HFFc6 (cell line): ENCODE results near the gene NDFIP2. TPM values are rescaled to one million over a fixed set of nuclear protein-coding genes. Genes with fewer than 3 reads are reported as not detected.

Source experiments
- DNase-seq: peaks from one replicate; pipeline ENCODE4 v3.0.0-alpha.2; 2018
- H3K27ac Mint-ChIP-seq: 2 replicates; pipeline ENCODE4 v1.8.0; 2020; ENCODE audit warnings: mild to moderate bottlenecking, mixed read lengths
- H3K27me3 Mint-ChIP-seq: 2 replicates; pipeline ENCODE4 v1.8.0; 2021; ENCODE audit warnings: mild to moderate bottlenecking, moderate library complexity, mixed read lengths; ENCODE audit not compliant: insufficient read depth
- H3K36me3 Mint-ChIP-seq: 2 replicates; pipeline ENCODE4 v1.8.0; 2021; ENCODE audit warnings: low read depth, mixed read lengths
- H3K4me1 Mint-ChIP-seq: 2 replicates; pipeline ENCODE4 v1.8.0; 2020; ENCODE audit warnings: low read depth, mixed read lengths
- H3K4me3 Mint-ChIP-seq: 2 replicates; pipeline ENCODE4 v1.8.0; 2020; ENCODE audit warnings: mild to moderate bottlenecking, moderate library complexity, mixed read lengths
- H3K9me3 Mint-ChIP-seq: 2 replicates; pipeline ENCODE4 v1.8.0; 2020; ENCODE audit warnings: mild to moderate bottlenecking, mixed read lengths
- total RNA-seq, 6 experiments: library from RNA; stranded (reverse); fragmentation: NEBNext Ultra II Directional; extraction: Animal tissue kit (Norgen Biotek cat#: 25700); gene quantifications; 2 replicates in 1 of 6; 3 replicates in 5 of 6; pipeline ENCODE4 v1.2.3, GENCODE V29; 2021
- TF ChIP-seq, protein P1 (sequence below): fragments of 200-600 bp; sonication (generic); IDR thresholded peaks from 2 replicates; pipeline ENCODE4 v1.5.0; 2021; ENCODE audit warnings: antibody characterized with exemption, mild to moderate bottlenecking

NDFIP2 gene
- total RNA-seq, 6 experiments from 2014 or later: 97.1 to 132 (median 99.7) TPM

DNA sequence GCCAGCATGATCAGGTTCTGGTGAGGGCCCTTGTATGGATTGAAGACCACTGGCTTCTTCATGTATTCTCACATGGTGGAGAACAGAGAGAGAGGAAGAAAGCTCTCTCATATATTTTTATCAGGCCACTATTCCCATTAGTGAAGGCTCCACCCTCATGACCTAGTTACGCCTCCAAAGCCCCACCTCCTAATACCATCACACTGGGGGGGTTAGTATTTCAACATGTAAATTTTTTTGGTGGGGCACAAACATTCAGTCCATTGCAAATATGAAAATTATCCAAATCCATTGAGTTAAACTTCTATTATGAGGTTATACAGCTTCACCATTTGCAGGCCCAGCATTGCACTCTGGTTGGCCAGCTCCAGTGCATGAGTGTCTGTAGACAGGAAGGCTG, 41.7 kb upstream of the NDFIP2 start:
- no peak overlapping the region for H3K27ac Mint-ChIP-seq
- H3K4me3 Mint-ChIP-seq: no peak overlapping the region
- H3K36me3 Mint-ChIP-seq: no peaks in the 10 kb centered on the region
- H3K4me1 Mint-ChIP-seq: peaks cover 42% of the 10 kb centered on the region
- no peaks in the 10 kb centered on the region; the same call in 1 of the 2 replicates for H3K27me3 Mint-ChIP-seq
- no peaks in the 10 kb centered on the region for H3K9me3 Mint-ChIP-seq
- TF ChIP-seq, protein P1, sequence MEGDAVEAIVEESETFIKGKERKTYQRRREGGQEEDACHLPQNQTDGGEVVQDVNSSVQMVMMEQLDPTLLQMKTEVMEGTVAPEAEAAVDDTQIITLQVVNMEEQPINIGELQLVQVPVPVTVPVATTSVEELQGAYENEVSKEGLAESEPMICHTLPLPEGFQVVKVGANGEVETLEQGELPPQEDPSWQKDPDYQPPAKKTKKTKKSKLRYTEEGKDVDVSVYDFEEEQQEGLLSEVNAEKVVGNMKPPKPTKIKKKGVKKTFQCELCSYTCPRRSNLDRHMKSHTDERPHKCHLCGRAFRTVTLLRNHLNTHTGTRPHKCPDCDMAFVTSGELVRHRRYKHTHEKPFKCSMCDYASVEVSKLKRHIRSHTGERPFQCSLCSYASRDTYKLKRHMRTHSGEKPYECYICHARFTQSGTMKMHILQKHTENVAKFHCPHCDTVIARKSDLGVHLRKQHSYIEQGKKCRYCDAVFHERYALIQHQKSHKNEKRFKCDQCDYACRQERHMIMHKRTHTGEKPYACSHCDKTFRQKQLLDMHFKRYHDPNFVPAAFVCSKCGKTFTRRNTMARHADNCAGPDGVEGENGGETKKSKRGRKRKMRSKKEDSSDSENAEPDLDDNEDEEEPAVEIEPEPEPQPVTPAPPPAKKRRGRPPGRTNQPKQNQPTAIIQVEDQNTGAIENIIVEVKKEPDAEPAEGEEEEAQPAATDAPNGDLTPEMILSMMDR: no peak
- DNase-seq: no peak

DNA sequence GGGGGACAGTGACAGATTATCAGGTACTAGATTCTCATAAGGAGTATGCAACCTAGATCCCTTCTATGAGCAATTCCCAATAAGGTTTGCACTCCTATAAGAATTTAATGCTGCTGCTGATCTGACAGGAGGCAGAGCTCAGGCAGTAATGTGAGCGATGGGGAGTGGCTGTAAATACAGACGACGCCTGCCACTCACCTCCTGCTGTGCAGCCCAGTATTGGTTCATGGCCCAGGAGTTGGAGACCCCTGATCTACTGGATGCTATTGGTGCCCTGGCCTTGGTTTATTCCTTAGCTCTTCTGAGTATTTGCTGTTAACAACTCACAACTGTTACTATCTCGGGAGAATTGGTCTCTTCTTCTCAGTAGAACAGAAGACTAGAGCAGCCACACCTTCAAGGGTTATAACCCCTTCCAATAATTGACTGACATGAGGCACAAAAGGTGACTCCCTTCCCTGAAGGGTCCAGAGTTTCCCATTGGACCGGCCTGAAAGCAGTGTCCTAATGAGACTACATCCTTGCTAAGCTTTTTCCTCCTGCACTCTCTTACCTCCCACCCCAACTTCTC, 39.9 kb upstream of the NDFIP2 start:
- no peak for DNase-seq
- H3K9me3 Mint-ChIP-seq: no peaks in the 10 kb centered on the region
- no peak overlapping the region for H3K4me3 Mint-ChIP-seq
- H3K27ac Mint-ChIP-seq: no peak overlapping the region
- TF ChIP-seq, protein P1: no peak
- H3K36me3 Mint-ChIP-seq: no peaks in the 10 kb centered on the region
- H3K27me3 Mint-ChIP-seq: no peaks in the 10 kb centered on the region; the same call in 1 of the 2 replicates
- H3K4me1 Mint-ChIP-seq: peaks cover 26% of the 10 kb centered on the region

GRCh38 chr13:79442221-79442620, 38.7 kb upstream of the NDFIP2 start:
- Mint-ChIP-seq H3K4me1 (peaks cover 31% of the 10 kb centered on the region), H3K27me3 (no peaks in the 10 kb centered on the region; the same call in 1 of the 2 replicates), H3K27ac (no peak overlapping the region), H3K4me3 (no peak overlapping the region), H3K9me3 (no peaks in the 10 kb centered on the region), H3K36me3 (no peaks in the 10 kb centered on the region)
- TF ChIP-seq, protein P1: no peak
- DNase-seq: peak; percentile 40

DNA sequence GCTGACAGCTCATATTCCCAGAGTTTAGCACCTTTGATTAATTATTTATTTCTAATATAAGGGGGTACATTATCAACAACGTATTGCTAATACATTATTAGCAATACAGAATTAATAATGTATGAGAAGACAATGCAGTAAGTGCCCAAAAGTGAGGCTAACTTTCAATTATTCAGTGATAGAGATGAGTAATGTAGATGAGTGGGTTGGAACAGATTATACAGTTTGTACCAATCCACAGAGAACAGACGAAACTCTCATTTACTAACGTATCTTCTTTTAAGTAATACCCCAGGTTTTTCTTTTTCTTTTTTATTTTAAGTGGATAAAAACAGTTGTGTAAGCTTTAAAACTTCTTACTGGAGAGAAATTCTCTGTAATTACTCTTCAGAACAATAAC, 38.2 kb upstream of the NDFIP2 start:
- H3K4me3 Mint-ChIP-seq: no peak overlapping the region
- no peak for DNase-seq
- H3K27me3 Mint-ChIP-seq: no peaks in the 10 kb centered on the region; the same call in 1 of the 2 replicates
- H3K4me1 Mint-ChIP-seq: peaks cover 31% of the 10 kb centered on the region
- no peak overlapping the region for H3K27ac Mint-ChIP-seq
- TF ChIP-seq, protein P1: no peak
- H3K9me3 Mint-ChIP-seq: no peaks in the 10 kb centered on the region
- H3K36me3 Mint-ChIP-seq: no peaks in the 10 kb centered on the region

DNA sequence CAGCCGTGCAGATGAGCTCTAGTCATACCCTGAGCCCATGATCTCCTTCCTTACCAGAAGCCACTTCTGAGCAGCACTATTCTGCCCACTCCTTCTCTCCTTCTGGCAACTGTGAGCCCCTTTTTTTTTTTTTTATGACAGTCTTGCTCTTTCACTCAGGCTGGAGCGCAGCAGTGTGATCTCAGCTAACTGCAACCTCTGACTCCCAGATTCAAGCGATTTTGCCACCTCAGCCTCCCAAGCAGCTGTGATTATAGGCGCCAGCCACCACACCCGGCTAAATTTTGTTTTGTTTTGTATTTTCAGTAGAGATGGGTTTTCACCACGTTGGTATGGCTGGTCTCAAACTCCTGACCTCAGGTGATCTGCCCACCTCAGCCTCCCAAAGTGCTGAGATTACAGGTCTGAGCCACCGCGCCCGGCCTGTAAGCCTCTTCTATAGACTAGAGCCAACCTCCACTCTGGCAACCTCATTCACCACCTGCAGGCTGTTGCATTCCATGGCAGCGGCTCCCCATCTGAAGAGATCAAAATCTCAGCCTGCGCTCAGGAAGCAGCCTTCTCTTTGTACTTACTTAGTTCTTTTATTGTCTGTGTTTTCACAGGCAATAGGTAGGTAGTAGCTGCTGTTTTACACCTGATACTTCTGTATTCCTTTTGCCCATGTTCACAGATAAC, 34.8 kb upstream of the NDFIP2 start:
- peaks cover 40% of the 10 kb centered on the region for H3K4me1 Mint-ChIP-seq
- TF ChIP-seq, protein P1: no peak
- H3K36me3 Mint-ChIP-seq: no peaks in the 10 kb centered on the region
- H3K9me3 Mint-ChIP-seq: no peaks in the 10 kb centered on the region
- no peaks in the 10 kb centered on the region; the same call in 1 of the 2 replicates for H3K27me3 Mint-ChIP-seq
- H3K4me3 Mint-ChIP-seq: no peak overlapping the region
- H3K27ac Mint-ChIP-seq: no peak overlapping the region
- DNase-seq: no peak
